Kasumi-1 (cell line): ENCODE results near the gene TMPRSS9.

Experiments
- DNase-seq, 2 experiments: peaks; one replicate each; lab custom pipeline; 2025; lab: John Stamatoyannopoulos, UW

The TMPRSS9 gene

DNA sequence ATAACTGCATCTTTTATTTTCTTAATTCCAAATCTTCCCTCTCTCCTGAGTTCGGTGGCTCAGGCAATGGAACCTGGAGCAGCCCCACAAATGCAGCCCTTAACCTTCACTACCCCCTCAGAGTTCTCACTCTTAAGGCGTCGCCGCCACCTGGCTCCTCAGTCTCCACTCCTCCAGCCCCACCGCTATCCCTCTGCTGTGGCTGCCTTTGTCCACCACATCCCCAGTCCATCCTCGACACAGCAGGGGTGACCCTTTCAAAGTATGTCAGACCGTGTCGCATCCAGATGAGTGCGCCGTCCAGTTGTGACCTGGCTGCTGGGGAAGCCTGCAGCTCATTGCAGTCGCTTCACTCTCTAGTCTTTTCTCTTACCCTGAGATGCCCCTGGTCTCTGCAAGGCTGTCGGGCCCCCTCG, 30.6 kb upstream of the TMPRSS9 start:
- DNase-seq: no peak

DNA sequence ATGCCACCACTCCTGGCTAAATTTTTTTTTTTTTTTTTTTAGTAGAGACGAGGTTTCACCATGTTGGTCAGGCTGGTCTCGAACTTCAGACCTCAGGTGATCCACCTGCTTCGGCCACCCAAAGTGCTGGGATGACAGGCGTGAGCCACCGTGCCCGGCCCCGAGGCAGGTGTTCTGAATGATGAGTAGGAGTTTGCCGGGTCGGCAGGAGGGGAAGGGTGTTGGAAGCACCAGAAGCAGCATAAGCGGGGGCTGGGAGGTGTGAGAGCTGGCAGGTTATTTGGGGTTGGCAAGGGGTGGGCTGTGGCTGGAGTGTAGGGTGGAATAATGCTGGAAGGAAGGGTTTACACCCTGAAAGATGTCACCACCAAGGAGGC, 29.8 kb upstream of the TMPRSS9 start:
- DNase-seq: no peak

DNA sequence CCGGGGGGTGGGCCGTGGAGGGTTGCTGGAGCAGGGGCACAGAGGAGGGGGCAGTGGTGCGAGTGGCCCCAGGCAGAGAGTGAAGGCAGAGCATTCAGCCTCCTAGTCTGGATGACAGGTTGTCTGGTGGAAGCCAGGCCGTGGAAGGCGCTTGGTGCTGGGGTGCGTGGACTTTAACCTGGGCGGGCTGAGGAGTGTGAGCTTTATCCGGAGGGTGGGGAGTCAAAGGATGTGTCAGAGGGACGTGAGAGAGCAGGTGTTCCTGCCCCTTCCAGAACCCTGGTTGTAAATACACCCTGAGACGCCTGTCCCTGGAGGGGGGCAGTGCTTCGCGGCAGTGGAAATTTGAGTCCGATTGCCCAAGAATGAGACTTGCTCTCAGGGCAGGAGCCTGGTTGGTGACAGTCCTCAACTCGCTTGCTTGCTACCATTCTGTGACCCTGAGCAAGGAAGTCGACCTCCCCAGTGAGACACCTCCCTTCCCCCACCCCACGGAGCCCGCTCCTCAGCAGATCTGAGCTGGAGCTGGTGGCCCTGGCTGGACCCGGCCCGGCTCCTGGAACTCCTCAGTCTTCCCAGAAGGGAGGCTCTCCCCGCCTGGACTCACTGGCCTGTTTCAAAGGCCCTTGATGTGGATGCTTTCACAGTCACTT, 29.3 kb upstream of the TMPRSS9 start:
- no peak for DNase-seq

DNA sequence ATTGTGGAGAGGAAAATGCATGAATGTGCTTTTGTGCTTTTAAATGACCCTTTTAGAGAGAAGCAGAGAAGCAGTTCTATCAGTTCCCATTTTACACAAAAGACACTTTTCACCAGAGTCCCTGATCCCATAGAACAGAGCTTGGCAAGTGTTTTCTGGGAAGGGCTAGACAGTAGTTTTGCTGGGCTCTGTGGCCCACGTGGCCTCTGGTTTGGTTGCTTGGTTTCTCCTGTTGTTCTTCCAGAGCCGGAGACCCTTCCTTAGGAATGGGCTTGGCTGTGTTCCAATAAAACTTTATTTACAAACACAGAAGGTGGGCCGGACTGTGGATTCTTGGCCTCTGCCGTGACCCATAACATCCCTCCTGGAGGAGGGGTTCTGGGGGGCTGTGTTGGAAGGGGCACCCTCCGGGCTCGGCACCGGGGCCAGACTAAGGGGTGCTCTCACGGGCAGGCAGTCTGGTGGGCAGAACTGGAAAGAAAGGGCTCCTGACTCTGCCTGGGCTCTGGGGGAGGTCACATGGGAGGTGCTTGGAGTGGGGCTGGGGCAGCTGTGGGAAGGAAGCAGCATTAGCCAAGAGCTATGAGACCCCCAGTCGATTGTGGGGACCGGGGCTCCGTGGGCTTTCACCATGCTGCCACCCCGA, 28.3 kb upstream of the TMPRSS9 start:
- no peak for DNase-seq

DNA sequence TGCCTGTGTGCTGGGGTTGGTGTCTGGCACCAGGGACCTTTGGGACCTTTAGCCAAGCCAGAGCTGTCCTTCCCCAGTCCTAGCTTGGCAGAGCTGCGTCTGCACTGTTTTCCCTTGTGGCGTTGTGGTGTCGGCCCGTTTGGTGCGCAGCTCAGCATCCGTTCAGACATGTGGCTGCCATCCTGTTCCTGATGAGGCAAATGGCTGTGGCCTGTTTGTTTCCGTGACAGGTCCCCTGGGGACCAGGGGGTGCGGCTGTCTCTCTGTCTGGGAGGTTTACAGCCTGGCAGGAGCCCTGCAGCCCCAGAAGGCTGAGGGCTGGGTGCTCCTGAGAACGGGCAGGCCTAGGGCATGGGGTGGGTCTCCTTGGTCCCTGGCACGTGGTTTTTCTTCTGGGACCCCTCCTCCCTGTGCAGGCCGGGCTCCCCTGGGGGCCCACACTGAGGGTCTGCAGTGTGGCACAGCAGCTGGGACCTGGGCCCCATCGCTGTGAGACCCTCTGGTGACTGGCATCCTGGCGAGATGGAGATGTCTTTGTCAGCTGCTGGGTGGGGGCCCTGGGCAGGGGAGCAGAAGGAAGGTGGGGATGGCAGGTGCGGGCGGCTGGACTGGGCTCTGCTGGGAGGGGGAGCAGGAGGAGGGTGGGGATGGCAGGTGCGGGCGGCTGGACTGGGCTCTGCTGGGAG, 27.6 kb upstream of the TMPRSS9 start:
- DNase-seq: no peak

DNA sequence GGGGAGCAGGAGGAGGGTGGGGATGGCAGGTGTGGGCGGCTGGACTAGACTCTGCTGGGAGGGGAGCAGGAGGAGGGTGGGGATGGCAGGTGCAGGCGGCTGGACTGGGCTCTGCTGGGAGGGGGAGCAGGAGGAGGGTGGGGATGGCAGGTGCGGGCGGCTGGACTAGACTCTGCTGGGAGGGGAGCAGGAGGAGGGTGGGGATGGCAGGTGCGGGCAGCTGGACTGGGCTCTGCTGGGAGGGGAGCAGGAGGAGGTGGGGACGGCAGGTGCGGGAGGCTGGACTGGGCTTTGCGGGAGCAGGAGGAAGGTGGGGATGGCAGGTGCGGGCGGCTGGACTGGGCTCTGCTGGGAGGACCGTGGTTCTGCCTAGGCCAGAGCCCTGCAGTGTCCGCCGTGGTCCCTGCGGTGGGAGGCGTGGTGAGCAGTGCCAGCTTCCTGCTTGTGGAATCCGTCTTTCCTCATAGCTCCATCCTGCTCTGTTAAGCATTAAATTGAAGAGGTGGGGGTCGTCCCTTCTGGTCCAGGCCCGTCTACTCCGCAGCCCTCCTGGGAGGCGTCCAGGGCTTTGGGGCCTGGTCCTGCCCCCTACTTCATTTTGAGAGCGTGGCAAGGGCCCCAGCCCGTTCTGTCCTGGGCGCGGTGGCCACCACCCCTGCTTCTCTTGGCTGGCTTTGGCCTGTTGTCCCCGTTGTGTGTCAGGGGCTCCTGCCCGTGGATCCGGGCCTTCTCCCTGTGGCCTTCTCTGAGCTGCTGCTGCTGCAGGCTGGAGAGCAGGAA, 26.8 kb upstream of the TMPRSS9 start:
- DNase-seq: no peak

DNA sequence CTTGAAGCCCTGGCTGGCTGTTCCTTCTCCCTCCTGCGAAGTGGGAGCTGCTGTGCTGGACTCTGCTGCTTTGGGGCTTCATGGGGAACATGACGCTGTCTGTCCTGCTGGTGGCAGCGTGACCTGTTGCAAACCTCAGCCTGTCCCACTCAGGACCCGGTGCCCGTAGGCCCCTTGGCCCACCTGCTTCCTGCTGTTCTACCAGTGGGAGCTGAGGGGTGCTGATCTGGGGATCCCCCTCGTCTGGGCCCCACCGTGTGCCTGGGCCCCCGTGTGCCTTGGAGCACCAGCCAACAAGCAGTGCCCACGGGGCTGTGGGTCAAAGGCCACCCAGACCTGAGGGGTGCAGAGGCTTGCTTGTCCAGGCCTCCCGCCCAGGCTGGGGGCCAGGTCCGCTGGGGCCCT, 26.3 kb upstream of the TMPRSS9 start:
- DNase-seq: peak in 1 of 2 experiments; percentile 23

DNA sequence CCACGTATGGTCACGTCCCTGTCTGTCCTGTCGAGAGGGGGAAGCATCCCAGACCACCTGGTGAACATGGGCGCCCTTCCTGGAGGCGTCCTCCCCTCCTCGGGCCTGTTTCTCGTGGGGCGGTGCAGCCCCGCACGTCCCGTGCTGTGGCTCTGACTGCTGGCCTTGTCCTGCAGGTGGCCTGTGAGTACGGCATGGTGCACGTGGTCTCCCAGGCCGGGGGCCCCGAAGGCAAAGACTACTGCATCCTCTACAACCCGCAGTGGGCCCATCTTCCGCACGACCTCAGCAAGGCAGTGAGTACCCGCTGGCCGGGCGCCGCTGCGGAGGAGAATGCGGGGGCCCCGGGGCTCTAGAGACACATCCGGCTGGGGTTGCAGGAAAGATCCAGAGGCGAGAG, 25.6 kb upstream of the TMPRSS9 start:
- no peak for DNase-seq

DNA sequence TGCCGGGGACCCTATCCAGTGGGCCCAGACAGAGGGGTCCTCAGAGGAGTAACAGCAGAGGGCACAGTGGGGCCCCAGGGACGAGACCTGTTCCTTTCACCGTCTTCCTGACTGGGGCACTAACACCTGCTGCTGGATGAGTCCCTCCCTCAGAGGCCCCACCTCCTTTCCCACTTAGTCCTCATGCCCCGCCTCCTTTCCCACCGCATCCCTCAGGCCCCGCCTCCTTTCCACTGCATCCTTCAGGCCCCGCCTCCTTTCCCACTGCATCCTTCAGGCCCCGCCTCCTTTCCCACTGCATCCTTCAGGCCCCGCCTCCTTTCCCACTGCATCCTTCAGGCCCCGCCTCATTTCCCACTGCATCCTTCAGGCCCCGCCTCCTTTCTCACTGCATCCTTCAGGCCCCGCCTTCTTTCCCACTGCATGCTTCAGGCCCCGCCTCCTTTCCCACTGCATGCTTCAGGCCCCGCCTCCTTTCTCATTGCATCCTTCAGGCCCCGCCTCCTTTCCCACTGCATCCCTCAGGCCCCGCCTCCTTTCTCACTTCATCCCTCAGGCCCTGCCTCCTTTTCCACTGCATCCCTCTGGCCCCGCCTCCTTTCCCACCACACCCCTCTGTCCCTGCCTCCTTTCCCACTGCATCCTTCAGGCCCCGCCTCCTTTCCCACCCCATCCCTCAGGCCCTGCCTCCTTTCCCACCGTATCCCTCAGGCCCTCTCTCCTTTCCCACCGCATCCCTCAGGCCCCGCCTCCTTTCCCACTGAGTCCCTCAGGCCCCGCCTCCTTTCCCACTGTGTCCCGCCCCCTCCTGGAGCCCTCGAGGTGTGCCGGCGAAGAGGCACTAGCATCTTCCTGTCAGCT, 24.8 kb upstream of the TMPRSS9 start:
- no peak for DNase-seq

DNA sequence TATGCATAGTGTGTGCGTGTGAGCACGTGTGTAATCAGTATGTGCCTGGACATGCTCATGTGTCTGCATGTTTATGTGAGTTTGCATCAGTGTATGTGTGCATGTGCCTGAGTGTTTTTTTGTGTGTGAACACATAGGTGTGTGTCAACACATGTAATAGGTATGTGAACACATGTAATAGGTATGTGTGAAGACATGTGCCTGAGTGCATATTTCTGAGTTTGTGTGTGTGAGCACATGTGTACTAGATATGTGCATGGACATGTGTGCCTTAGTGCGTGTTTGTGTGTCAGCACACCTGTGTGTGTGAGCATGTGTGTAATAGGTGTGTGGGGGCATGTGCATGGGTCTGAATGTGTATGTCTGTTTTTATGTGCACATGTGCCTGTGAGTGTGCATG, 24.2 kb upstream of the TMPRSS9 start:
- no peak for DNase-seq

DNA sequence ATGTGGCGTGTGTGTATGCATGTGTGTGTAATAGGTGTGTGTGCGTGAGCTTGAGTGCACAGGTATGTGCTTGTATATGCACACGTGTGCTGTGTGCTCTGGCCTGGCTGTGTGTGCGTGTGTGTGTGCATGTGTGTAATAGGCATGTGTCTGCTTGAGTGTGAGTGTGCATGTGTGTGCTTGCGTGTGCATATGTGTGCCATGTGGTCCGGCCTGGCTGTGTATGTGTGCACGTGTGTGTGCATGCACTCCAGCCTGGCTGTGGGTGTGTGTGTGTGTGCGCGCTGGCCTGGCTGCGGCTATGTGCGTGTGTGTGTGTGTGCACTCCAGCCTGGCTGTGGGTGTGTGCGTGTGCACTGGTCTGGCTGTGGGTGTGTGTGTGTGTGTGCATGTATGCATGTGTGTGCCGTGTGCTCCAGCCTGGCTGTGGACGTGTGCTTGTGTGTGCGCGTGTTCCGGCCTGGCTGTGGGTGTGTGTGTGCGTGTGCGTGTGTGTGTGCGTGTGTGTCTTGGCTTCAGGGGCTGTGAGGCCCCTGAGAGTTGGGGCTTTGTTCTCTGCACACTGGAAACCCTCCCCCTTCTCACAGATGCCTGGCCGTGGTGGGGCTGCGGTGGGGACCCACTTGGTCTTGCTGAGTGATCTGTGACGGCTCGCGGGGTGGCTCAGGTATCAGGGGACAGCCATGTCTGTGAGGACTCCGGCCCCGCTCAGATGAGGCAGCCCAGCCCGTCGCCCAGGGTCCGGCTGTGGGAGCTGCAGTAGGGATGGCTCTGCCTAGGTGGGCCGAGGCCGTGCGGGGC, 23.3 kb upstream of the TMPRSS9 start:
- no peak for DNase-seq

DNA sequence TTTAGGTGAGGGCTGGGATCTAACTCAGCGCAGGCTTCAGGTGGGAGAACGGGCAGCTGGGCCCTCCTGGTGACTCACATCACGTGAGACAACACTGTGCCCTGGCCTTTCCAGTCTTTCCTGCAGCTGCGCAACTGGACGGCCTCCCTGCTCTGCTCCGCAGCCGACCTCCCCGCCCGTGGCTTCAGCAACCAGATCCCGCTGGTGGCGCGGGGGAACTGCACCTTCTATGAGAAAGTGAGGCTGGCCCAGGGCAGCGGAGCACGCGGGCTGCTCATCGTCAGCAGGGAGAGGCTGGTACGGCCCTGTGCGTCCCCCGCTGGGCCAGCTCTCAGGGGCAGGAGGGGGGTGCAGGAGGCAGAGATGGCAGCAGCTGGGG, 22.7 kb upstream of the TMPRSS9 start:
- no peak for DNase-seq

DNA sequence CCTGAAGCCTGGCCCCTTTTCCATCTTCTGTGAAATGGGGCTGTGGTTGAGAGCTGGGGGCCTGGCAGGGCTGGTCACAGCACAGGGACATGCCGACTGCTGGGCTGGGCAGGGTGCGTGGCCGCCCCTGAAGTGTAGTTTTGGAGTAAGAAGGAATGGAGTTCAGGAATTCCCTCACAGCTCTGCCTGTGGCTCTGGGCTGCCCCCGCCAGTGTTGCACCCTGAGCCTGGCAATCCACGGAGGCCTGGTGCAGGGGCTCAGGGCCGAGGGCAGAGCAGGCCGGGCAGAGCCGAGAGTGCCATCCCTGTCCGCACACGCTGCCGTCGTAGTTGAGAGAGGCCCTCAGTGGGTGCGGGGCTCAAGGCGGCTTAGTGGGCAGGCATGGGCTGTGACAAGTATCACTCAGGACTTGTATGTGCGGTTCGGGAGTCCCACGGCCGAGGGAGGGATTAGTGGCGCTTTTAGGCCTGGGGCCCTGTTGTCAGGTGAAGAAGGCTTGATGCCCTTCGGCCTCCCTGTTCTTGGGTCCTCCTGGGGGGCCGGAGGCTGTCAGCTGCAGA, 21.9 kb upstream of the TMPRSS9 start:
- DNase-seq: no peak

DNA sequence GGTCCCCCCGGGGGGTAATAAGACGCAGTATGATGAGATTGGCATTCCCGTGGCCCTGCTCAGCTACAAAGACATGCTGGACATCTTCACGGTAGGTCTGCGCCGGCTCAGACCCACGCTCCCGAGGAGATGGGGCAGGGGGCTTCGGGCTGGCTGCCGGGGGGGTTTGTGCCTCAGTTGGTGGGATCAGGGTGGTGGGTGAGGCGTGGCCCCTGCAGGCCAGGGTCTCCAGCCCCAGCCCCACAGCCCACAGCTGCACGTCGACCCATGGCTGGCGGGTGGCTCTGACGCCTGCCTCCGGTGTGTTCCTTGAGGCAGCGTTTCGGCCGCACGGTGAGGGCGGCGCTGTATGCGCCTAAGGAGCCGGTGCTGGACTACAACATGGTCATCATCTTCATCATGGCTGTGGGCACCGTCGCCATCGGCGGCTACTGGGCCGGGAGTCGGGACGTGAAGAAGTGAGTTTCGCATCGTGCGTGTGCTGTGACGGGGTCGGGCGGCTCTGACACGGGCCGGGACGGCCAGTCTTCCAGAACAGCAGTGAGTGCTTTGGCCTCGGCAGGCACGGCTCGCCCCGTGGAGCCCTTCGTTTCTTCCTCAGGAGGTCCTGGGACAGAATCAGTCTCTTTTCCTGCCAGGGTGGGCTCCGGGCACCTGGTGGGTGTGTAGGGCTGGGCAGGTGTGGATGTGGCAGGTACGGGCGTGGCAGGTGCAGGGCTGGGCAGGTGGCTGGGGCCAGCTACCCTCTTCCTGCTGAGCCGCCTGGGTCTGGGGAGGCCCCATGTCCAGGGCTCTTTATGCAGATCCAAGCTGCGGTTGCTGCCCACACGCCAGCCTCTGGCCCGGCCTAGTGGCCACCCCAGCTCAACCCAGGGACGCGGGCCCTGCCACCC, 21.1 kb upstream of the TMPRSS9 start:
- no peak for DNase-seq

DNA sequence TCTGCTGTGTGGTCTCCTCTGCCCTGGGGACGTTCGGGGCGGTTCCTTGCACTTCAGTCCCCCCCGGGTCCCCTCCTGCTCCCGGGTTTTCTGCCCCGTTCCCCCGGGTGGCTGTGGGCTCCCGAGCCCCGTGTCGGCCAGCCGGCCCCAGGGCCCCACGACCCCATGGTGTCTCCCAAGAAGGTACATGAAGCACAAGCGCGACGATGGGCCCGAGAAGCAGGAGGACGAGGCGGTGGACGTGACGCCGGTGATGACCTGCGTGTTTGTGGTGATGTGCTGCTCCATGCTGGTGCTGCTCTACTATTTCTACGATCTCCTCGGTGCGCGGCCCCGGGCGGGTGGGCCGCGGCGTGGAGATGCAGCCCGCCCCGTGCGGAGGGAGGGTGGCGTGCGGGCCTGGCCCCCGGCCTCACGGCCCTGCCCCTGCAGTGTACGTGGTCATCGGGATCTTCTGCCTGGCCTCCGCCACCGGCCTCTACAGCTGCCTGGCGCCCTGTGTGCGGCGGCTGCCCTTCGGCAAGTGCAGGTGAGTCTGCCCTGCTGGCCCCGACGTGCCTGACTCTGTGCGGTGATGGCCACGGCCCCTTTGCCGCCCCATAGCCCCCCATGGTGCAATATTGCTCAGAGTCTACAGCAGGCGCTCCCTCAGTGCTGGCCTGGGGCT, 20.3 kb upstream of the TMPRSS9 start:
- DNase-seq: no peak

DNA sequence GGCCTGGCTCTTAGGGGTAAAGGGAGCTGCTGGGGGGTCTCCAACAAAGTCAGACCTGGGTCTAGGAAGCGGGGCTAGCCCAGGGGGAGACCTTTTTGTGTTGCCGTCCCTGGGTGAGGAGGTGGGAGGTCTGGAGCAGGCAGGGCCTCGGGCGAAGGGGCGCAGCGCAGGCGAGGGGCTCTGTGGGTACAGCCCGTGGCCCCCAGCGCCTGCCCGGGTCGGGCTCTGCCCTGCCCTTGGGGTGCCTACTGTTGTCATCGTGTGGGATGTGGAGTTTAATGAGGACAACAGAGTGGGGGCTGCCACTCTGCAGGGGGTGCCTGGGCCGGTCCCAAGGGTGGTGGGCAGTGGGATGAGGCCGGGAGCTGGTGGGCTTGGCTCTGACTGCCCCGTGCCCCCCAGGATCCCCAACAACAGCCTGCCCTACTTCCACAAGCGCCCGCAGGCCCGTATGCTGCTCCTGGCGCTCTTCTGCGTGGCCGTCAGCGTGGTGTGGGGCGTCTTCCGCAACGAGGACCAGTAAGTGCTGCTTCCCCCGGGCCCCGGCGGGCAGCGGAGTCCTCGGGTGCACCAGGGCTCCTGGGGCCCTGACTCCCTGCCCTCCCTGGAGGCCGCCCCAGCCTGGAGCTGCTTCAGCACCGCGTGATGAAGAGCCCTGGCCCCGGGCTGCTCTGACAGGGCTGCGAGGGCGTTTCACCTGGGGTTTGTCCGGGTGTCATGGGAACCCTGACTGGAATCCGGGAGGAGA, 19.4 kb upstream of the TMPRSS9 start:
- DNase-seq: no peak

DNA sequence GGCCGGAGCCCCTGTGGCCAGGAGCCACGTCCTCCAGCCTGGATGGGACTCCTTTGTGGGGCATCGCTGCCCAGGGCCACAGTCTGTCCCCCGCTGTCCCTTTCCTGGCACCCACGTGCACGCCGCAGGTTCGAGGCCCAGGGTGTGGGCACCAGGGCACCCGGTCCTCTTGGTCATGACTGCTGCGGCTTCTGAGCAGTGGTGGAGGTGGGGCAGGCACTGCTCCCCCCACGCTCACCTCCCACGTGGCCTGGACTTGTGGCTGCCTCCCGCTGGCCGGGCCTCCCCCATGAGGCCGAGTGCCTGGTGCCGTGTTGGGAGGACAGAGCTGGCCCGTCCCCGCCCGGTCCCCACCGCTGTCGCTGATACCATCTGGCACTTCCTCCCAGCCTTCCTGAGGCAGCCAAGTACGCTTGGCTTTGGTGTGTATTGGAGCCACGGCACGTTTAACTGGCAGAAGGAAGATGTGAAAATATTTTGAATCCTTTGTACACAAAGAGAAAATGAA, 18.8 kb upstream of the TMPRSS9 start:
- no peak for DNase-seq

DNA sequence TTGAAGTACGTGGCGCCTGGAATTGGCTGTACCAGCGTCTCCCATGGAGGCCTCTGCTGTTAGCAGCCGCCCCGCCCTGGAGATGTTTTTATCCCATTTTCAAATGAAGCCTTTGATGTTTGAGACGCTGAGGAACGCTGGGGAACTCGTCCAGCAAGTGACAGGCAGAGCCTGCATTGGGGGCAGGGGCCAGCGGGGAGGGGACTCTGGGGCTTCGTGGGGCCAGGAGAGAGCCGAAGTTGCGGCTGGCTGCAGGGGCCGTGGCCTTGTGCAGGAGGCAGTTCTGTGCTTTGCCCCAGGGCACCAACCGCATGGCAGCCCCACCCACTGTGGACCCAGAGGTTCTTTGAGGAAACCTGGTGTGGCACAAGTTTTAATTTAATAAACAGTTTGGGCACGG, 18.1 kb upstream of the TMPRSS9 start:
- DNase-seq: no peak
